GM12891 (cell line): ENCODE results near the gene ACP4.

ENCODE experiments used
- DNase-seq: peaks from one replicate; pipeline ENCODE4 v3.0.0; 2011; ENCODE audit warnings: low spot score; ENCODE audit not compliant: insufficient read length
- FAIRE-seq: peaks from 2 replicates; lab custom pipeline; 2011; peaks lifted over from hg19 to GRCh38; lab: Jason Lieb, UNC
- PAX5 ChIP-seq: IDR thresholded peaks from 2 replicates; pipeline ENCODE4 v1.6.1; 2011; ENCODE audit warnings: low read length, moderate library complexity, mild to moderate bottlenecking; ENCODE audit not compliant: insufficient read depth, severe bottlenecking
- POLR2A ChIP-seq: IDR thresholded peaks from 2 replicates; pipeline ENCODE4 v1.6.1; 2011; ENCODE audit warnings: low read depth, low read length, control low read depth
- POLR2AphosphoS5 ChIP-seq: IDR thresholded peaks from 2 replicates; pipeline ENCODE4 v1.6.1; 2011; ENCODE audit warnings: low read depth, low read length, control low read depth
- POU2F2 ChIP-seq: IDR thresholded peaks from 2 replicates; pipeline ENCODE4 v1.6.1; 2011; ENCODE audit warnings: low read depth, mild to moderate bottlenecking, control low read depth, low read length, moderate library complexity
- SPI1 ChIP-seq: IDR thresholded peaks from 2 replicates; pipeline ENCODE4 v1.6.1; 2011; ENCODE audit warnings: low read depth, low read length, control low read depth
- TAF1 ChIP-seq: IDR thresholded peaks from 2 replicates; pipeline ENCODE4 v1.6.1; 2011; ENCODE audit warnings: low read depth, low read length, control low read depth

The ACP4 gene

DNA sequence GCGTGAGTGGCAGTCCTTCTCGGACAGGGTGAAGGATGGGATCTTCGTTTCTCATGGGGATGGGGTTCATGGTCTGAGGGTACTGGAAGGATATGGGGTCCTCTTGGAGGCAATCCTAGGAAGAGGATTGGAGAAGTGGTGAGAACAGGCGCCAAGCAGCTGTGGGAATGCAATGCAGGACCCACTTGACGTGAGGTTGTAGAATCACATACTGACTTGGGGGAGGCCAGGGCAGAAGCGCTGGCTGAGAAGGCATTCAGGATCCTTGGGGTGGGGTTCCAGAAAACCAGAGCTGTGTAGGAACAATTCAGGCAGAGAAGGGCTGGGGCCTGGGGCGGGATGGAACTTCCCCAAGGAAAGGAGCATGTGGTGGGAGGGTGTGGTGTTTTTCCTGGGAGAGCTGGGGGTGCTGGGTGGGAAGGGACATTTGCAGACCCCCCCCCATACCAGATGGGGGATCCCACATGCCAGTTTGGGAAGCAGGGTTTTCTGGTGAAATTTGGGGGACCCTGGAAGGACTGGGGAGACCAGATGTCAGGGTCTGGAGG, 32.5 kb downstream of the ACP4 start:
- no peak for DNase-seq
- TF ChIP-seq POLR2AphosphoS5 (no peak), TAF1 (no peak), POLR2A (no peak), POU2F2 (no peak), SPI1 (no peak)
- no peak for FAIRE-seq

GRCh38 chr19:50823389-50824042, 33.3 kb downstream of the ACP4 start, which contains the start of gene KLK1:
KLK1 (minus strand) TSS chr19:50823787; CDS start chr19:50823748, 39 bp downstream.
- TF ChIP-seq TAF1: no peak
- TF ChIP-seq SPI1: no peak
- no peak for TF ChIP-seq PAX5
- no peak for TF ChIP-seq POLR2A
- no peak for TF ChIP-seq POU2F2
- TF ChIP-seq POLR2AphosphoS5: no peak
- no peak for FAIRE-seq

GRCh38 chr19:50826492-50827240, 36.5 kb downstream of the ACP4 start:
- DNase-seq (no peak), FAIRE-seq (no peak)
- TF ChIP-seq TAF1: no peak
- no peak for TF ChIP-seq POLR2AphosphoS5
- TF ChIP-seq POU2F2: no peak
- TF ChIP-seq SPI1: no peak
- TF ChIP-seq POLR2A: no peak
- TF ChIP-seq PAX5: no peak

More at GRCh38 chr19:50823389-50824042, 33.3 kb downstream of the ACP4 start, which contains the start of gene KLK1:
- DNase-seq: no peak

DNA sequence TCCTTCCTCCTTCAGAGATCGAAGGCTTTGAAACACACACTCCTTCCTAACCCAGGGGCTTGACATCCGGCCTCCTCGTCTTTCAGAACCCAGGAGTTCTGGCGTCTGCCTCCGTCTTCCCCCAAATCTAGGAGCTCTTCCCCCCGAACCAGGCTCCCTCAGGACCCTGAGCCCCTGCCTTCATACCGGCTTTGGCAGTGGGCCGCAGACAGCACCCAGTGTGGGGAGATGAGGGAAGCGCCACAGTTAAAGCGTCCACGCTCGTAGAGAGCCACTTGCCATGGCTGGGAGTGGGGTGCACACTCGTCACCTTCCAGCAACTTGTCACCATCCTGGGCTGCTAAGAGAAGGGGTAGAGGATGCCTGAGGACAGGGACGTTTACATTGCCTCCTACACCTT, 37.3 kb downstream of the ACP4 start:
- no peak for FAIRE-seq
- TF ChIP-seq POLR2AphosphoS5 (no peak), POLR2A (no peak), SPI1 (no peak), PAX5 (no peak), TAF1 (no peak), POU2F2 (no peak)
- no peak for DNase-seq

GRCh38 chr19:50829801-50830200, 39.6 kb downstream of the ACP4 start:
- DNase-seq: no peak
- FAIRE-seq: no peak
- TF ChIP-seq SPI1 (no peak), TAF1 (no peak), POLR2A (no peak), POU2F2 (no peak), POLR2AphosphoS5 (no peak), PAX5 (no peak)

DNA sequence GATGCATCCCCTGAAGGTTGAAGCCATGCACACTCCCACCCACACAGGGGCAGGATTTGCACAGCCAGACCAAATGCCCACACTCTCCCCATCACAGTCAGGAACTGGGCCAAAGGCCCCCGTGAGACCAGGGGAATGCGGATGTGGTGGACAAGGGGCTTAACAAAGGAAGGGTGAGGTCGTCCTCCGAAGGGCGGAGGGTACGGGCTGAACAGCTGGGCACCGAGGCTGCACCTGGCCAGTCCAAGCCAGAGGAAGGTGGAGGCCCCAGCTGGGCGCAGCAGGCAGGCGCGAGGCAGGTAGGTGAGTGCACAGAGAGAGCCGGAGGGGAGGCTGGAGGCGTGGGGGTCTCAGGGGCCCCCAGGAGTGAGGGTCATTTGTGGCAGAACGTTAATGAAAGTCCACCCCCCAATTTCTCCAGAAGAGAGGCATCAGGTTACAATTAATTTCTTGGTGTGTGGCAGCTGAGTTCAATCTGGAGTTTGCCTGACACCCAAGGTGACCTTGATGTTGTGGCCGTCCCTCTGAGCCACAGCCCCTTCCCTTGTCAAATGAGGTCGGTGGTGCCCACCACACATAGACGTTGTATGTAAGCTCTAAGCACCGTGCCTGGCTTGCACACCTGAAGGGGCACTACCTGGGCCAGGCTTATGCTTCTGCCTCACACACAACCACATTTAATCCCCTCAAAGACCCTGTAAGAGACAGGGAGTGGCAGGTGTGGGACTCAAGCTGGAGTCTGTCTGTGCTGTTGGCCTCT, 40.2 kb downstream of the ACP4 start:
- no peak for TF ChIP-seq POLR2AphosphoS5
- TF ChIP-seq SPI1: no peak
- no peak for TF ChIP-seq TAF1
- no peak for TF ChIP-seq POU2F2
- no peak for TF ChIP-seq PAX5
- TF ChIP-seq POLR2A: no peak
- FAIRE-seq (no peak), DNase-seq (no peak)

DNA sequence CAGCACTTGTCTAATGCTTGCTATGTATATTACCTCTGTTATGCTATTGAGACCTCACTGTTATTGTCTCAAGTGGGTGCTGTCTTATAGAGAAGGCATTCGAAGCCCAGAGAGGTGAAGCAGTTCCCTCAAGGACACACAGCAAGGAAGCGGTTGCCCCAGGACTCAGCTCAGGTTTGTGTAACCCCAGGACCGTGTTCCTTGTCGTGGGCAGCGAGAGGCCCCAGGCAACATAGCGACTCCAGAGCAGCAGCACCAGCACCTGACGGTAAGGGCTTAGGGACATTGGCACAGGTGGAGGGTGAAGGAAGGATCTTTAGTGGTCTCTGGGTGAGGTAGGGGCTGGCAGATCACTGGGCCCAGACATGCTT, 40.8 kb downstream of the ACP4 start:
- DNase-seq: no peak
- FAIRE-seq: no peak
- no peak for TF ChIP-seq POLR2AphosphoS5
- TF ChIP-seq SPI1: no peak

GRCh38 chr19:50832666-50833065, 42.5 kb downstream of the ACP4 start:
- DNase-seq (no peak), FAIRE-seq (no peak)
- TF ChIP-seq POLR2A: no peak
- TF ChIP-seq POU2F2: no peak
- TF ChIP-seq SPI1: no peak
- no peak for TF ChIP-seq TAF1
- TF ChIP-seq PAX5: no peak
- TF ChIP-seq POLR2AphosphoS5: no peak

- DNase-seq (no peak), FAIRE-seq (no peak)
- TF ChIP-seq PAX5 (no peak), SPI1 (no peak), POLR2A (no peak), POLR2AphosphoS5 (no peak), POU2F2 (no peak), TAF1 (no peak)
Measured at GRCh38 chr19:50833117-50833801, 43.0 kb downstream of the ACP4 start, which contains the start of gene KLK15. KLK15 (minus strand) TSS chr19:50833574; CDS start chr19:50831492, 2,082 bp downstream.
